Activated T-cell treated with anti-CD3 and anti-CD28 coated beads, Interleukin-2, amount 50 U/mL, for 72 hours (primary cell): ENCODE data around the gene ANKRD44. TPM values are rescaled to one million over a fixed set of nuclear protein-coding genes. Genes with fewer than 3 reads are reported as not detected.

Experiments
- ATAC-seq, 2 donors: fragments of 150-1000 bp; cut with Tn5 transposase; replicated peaks in 1 of 2; 2 replicates each; pipeline ENCODE4 v1.10.0; 2021; ENCODE audit warnings: moderate library complexity in 2 of 2, mild to moderate bottlenecking in 1 of 2
- DNase-seq, 2 donors: peaks; one replicate each; pipeline ENCODE4 v3.0.0; 2021 to 2022; ENCODE audit warnings: mixed read lengths in 1 of 2
- H3K27ac Mint-ChIP-seq: one replicate; pipeline ENCODE4 v1.8.0; 2022; ENCODE audit warnings: mild to moderate bottlenecking, moderate library complexity, mixed read lengths
- H3K27me3 Mint-ChIP-seq: one replicate; pipeline ENCODE4 v1.8.0; 2022; ENCODE audit warnings: low read depth, mixed read lengths
- H3K36me3 Mint-ChIP-seq, 2 donors: one replicate each; pipeline ENCODE4 v1.8.0; 2022; ENCODE audit warnings: mixed read lengths in 2 of 2, mild to moderate bottlenecking in 1 of 2; ENCODE audit not compliant: insufficient read depth in 2 of 2
- H3K4me1 Mint-ChIP-seq: one replicate; pipeline ENCODE4 v1.8.0; 2022; ENCODE audit warnings: low read depth, mixed read lengths
- H3K4me3 Mint-ChIP-seq, 2 donors: one replicate each; pipeline ENCODE4 v1.8.0; 2022; ENCODE audit warnings: mild to moderate bottlenecking in 2 of 2, mixed read lengths in 2 of 2, moderate library complexity in 2 of 2
- H3K9me3 Mint-ChIP-seq, 2 donors: one replicate each; pipeline ENCODE4 v1.8.0; 2022; ENCODE audit warnings: mixed read lengths in 2 of 2
- total RNA-seq, 2 donors: library from RNA; stranded (reverse); gene quantifications; one replicate each; pipeline ENCODE4 v1.2.3, GENCODE V29; 2022

ANKRD44 gene
- total RNA-seq, 2 donors from 2014 or later = 114 to 141 TPM

- Mint-ChIP-seq H3K9me3 (peaks cover 4 to 6% of the 10 kb centered on the region in 2 donors), H3K4me3 (peak overlapping the region; percentile 58 to 61), H3K27me3 (no peaks in the 10 kb centered on the region), H3K4me1 (peaks cover 45% of the 10 kb centered on the region), H3K27ac (peak overlapping the region; percentile 34), H3K36me3 (peaks cover 5 to 7% of the 10 kb centered on the region in 2 donors)
- DNase-seq (peak; percentile 20 to 23), ATAC-seq (peak; percentile 79 to 84)
Observed at GRCh38 chr2:196962325-196962724, 348.3 kb downstream of the ANKRD44 start.

- Mint-ChIP-seq H3K27ac (peak overlapping the region; percentile 34), H3K9me3 (peaks cover 4 to 6% of the 10 kb centered on the region in 2 donors), H3K36me3 (peaks cover 5 to 7% of the 10 kb centered on the region in 2 donors), H3K4me1 (peaks cover 45% of the 10 kb centered on the region), H3K27me3 (no peaks in the 10 kb centered on the region), H3K4me3 (peak overlapping the region; percentile 58 to 61)
- DNase-seq = peak in 1 of 2 donors; percentile 20
- ATAC-seq = peak; percentile 80
Observed at GRCh38 chr2:196961889-196962288, 348.7 kb downstream of the ANKRD44 start.

GRCh38 chr2:196959734-196960338 is 350.7 kb downstream of the ANKRD44 start:
- Mint-ChIP-seq H3K4me3 (no peak overlapping the region), H3K4me1 (peaks cover 45% of the 10 kb centered on the region), H3K27me3 (no peaks in the 10 kb centered on the region), H3K9me3 (peaks cover 4 to 6% of the 10 kb centered on the region in 2 donors), H3K36me3 (peaks cover 5 to 7% of the 10 kb centered on the region in 2 donors), H3K27ac (no peak overlapping the region)
- no peak for DNase-seq
- no peak for ATAC-seq

GRCh38 chr2:196959281-196959680 is 351.3 kb downstream of the ANKRD44 start:
- Mint-ChIP-seq H3K4me3 (no peak overlapping the region), H3K36me3 (peaks cover 5 to 7% of the 10 kb centered on the region in 2 donors), H3K4me1 (peaks cover 45% of the 10 kb centered on the region), H3K27me3 (no peaks in the 10 kb centered on the region), H3K9me3 (peaks cover 4 to 6% of the 10 kb centered on the region in 2 donors), H3K27ac (no peak overlapping the region)
- no peak for DNase-seq
- no peak for ATAC-seq

GRCh38 chr2:196957881-196958525 is 352.6 kb downstream of the ANKRD44 start:
- no peak for ATAC-seq
- Mint-ChIP-seq H3K9me3 (peaks cover 4 to 5% of the 10 kb centered on the region in 2 donors), H3K27me3 (no peaks in the 10 kb centered on the region), H3K36me3 (peaks cover 5 to 7% of the 10 kb centered on the region in 2 donors), H3K27ac (no peak overlapping the region), H3K4me3 (no peak overlapping the region), H3K4me1 (peaks cover 34% of the 10 kb centered on the region)
- DNase-seq = no peak

GRCh38 chr2:196957442-196957841 is 353.1 kb downstream of the ANKRD44 start:
- peaks cover 28% of the 10 kb centered on the region for H3K4me1 Mint-ChIP-seq
- peaks cover 3 to 4% of the 10 kb centered on the region in 2 donors for H3K9me3 Mint-ChIP-seq
- DNase-seq (no peak), ATAC-seq (no peak)
- H3K4me3 Mint-ChIP-seq = no peak overlapping the region
- H3K36me3 Mint-ChIP-seq = peaks cover 5 to 7% of the 10 kb centered on the region in 2 donors
- H3K27me3 Mint-ChIP-seq = no peaks in the 10 kb centered on the region
- H3K27ac Mint-ChIP-seq = no peak overlapping the region

GRCh38 chr2:196956069-196956468 is 354.5 kb downstream of the ANKRD44 start:
- no peak overlapping the region for H3K4me3 Mint-ChIP-seq
- no peak overlapping the region for H3K27ac Mint-ChIP-seq
- peaks cover 3 to 4% of the 10 kb centered on the region in 2 donors for H3K9me3 Mint-ChIP-seq
- peaks cover 6% of the 10 kb centered on the region for H3K27me3 Mint-ChIP-seq
- ATAC-seq (no peak), DNase-seq (no peak)
- peaks cover 5 to 7% of the 10 kb centered on the region in 2 donors for H3K36me3 Mint-ChIP-seq
- peaks cover 22% of the 10 kb centered on the region for H3K4me1 Mint-ChIP-seq

- DNase-seq (no peak), ATAC-seq (no peak)
- Mint-ChIP-seq H3K4me1 (peaks cover 26% of the 10 kb centered on the region), H3K9me3 (peaks cover 3% of the 10 kb centered on the region in 2 donors), H3K27me3 (peaks cover 6% of the 10 kb centered on the region), H3K36me3 (peaks cover 5 to 7% of the 10 kb centered on the region in 2 donors), H3K27ac (no peak overlapping the region), H3K4me3 (no peak overlapping the region)
Observed at GRCh38 chr2:196955036-196955435, 355.5 kb downstream of the ANKRD44 start.

- Mint-ChIP-seq H3K4me1 (peaks cover 30% of the 10 kb centered on the region), H3K9me3 (peaks cover 3% of the 10 kb centered on the region in 2 donors), H3K4me3 (no peak overlapping the region), H3K36me3 (peaks cover 3 to 4% of the 10 kb centered on the region in 2 donors), H3K27me3 (peaks cover 6% of the 10 kb centered on the region), H3K27ac (no peak overlapping the region)
- DNase-seq (no peak), ATAC-seq (no peak)
Observed at GRCh38 chr2:196954001-196954400, 356.6 kb downstream of the ANKRD44 start.

GRCh38 chr2:196952936-196953335 is 357.6 kb downstream of the ANKRD44 start:
- peaks cover 23% of the 10 kb centered on the region for H3K4me1 Mint-ChIP-seq
- H3K4me3 Mint-ChIP-seq = no peak overlapping the region
- H3K9me3 Mint-ChIP-seq = no peaks in the 10 kb centered on the region
- H3K27me3 Mint-ChIP-seq = peaks cover 6% of the 10 kb centered on the region
- H3K27ac Mint-ChIP-seq = no peak overlapping the region
- DNase-seq (no peak), ATAC-seq (no peak)
- H3K36me3 Mint-ChIP-seq = no peaks in the 10 kb centered on the region

GRCh38 chr2:196951973-196952372 is 358.6 kb downstream of the ANKRD44 start:
- no peak overlapping the region for H3K27ac Mint-ChIP-seq
- H3K4me1 Mint-ChIP-seq = peaks cover 18% of the 10 kb centered on the region
- no peak for DNase-seq
- ATAC-seq = no peak
- H3K4me3 Mint-ChIP-seq = no peak overlapping the region
- H3K9me3 Mint-ChIP-seq = no peaks in the 10 kb centered on the region
- H3K36me3 Mint-ChIP-seq = no peaks in the 10 kb centered on the region
- H3K27me3 Mint-ChIP-seq = peaks cover 6% of the 10 kb centered on the region

- Mint-ChIP-seq H3K27ac (no peak overlapping the region), H3K9me3 (no peaks in the 10 kb centered on the region)
Observed at GRCh38 chr2:196949116-196949515, 361.5 kb downstream of the ANKRD44 start.

GRCh38 chr2:196944570-196944969 is 366.0 kb downstream of the ANKRD44 start:
- ATAC-seq (no peak), DNase-seq (no peak)
- H3K9me3 Mint-ChIP-seq = no peaks in the 10 kb centered on the region
- peaks cover 7% of the 10 kb centered on the region for H3K4me1 Mint-ChIP-seq
- no peaks in the 10 kb centered on the region for H3K36me3 Mint-ChIP-seq
- H3K4me3 Mint-ChIP-seq = no peak overlapping the region
- peaks cover 7% of the 10 kb centered on the region for H3K27me3 Mint-ChIP-seq
- H3K27ac Mint-ChIP-seq = no peak overlapping the region

More at GRCh38 chr2:196949116-196949515, 361.5 kb downstream of the ANKRD44 start:
- no peak overlapping the region for H3K4me3 Mint-ChIP-seq
- H3K27me3 Mint-ChIP-seq = peaks cover 6% of the 10 kb centered on the region
- DNase-seq = no peak
- H3K36me3 Mint-ChIP-seq = no peaks in the 10 kb centered on the region
- peaks cover 18% of the 10 kb centered on the region for H3K4me1 Mint-ChIP-seq
- no peak for ATAC-seq
